HepG2 (cell line): Measurements from ENCODE around the gene LRRC4C. TPM values are rescaled to one million over a fixed set of nuclear protein-coding genes. Genes with fewer than 3 reads are reported as not detected.

Experiments
- ATAC-seq: fragments of 200-7000 bp; cut with Tn5 transposase; 3 replicates; pipeline ENCODE4 v1.9.1; 2020; ENCODE audit warnings: mild to moderate bottlenecking, moderate library complexity
- BruUV-seq: library from RNA; stranded (reverse); fragments of 400-500 nt; replicated peaks from 2 replicates; lab custom pipeline; 2021; lab: Mats Ljungman, UMichigan
- CTCF ChIA-PET: fragments of 300-600 bp; formaldehyde crosslinking; extraction: SDS; loops from one replicate; lab custom pipeline; 2021; ENCODE audit warnings: low total read pairs, inconsistent platforms, low intra/inter-chr PET ratio; lab: Yijun Ruan, JAX
- POLR2A ChIA-PET: fragments of 350-600 bp; sonication (Branson Sonifier 250); formaldehyde crosslinking; loops from one replicate; lab custom pipeline; 2020; ENCODE audit warnings: antibody characterized with exemption, inconsistent platforms; lab: Yijun Ruan, JAX
- DNase-seq: peaks from one replicate; pipeline ENCODE4 v3.0.0-alpha.2; 2015; ENCODE audit warnings: low spot score
- FAIRE-seq: peaks from 3 replicates; lab custom pipeline; 2011; peaks lifted over from hg19 to GRCh38; lab: Jason Lieb, UNC
- H2AFZ ChIP-seq: one replicate; pipeline ENCODE4 v1.6.1; 2011; ENCODE audit warnings: low read length, inconsistent platforms
- H3K27ac ChIP-seq: fragments of 300-600 bp; 3 replicates; pipeline ENCODE4 v1.8.0; 2011; ENCODE audit warnings: mixed run types, mild to moderate bottlenecking, mixed read lengths, low read length, inconsistent platforms; ENCODE audit not compliant: insufficient read depth; ENCODE audit errors: extremely low read length
- H3K27me3 ChIP-seq, 2 experiments: fragments of 200-600 bp in 1 of 2; 2 replicates in 1 of 2; 3 replicates in 1 of 2; pipeline versions ENCODE4 v1.6.0 to v1.8.0; 2011; ENCODE audit warnings: low read length in 2 of 2, mild to moderate bottlenecking in 2 of 2, moderate library complexity in 2 of 2, inconsistent platforms in 1 of 2; ENCODE audit not compliant: insufficient read depth in 2 of 2, control insufficient read depth in 1 of 2
- H3K36me3 ChIP-seq, 2 experiments: fragments of 200-600 bp in 1 of 2; replicated peaks in 1 of 2; 2 replicates in 1 of 2; 3 replicates in 1 of 2; pipeline versions ENCODE4 v1.5.1 to v1.8.0; 2011; ENCODE audit warnings: low read length in 2 of 2, inconsistent platforms in 1 of 2; ENCODE audit not compliant: insufficient read depth in 2 of 2, control insufficient read depth in 1 of 2
- H3K4me1 ChIP-seq: 2 replicates; pipeline ENCODE4 v1.5.1; 2012; ENCODE audit warnings: low read length, inconsistent platforms; ENCODE audit not compliant: insufficient read depth
- H3K4me2 ChIP-seq: 2 replicates; pipeline ENCODE4 v1.6.0; 2011; ENCODE audit warnings: low read depth, low read length, inconsistent platforms
- H3K4me3 ChIP-seq, 3 experiments: fragments of 200-600 bp in 1 of 3; sonication (generic), shearing (Covaris generic) in 1 of 3; replicated peaks in 1 of 3; 2 replicates each; pipeline ENCODE4 v1.5.1; 2011 to 2016; ENCODE audit warnings: low read length in 3 of 3, inconsistent platforms in 2 of 3, low read depth in 2 of 3, mild to moderate bottlenecking in 2 of 3, control low read depth in 1 of 3, mixed read lengths in 1 of 3; ENCODE audit not compliant: insufficient read depth in 1 of 3
- H3K79me2 ChIP-seq: one replicate; pipeline ENCODE4 v1.6.1; 2011; ENCODE audit warnings: low read length, inconsistent platforms; ENCODE audit not compliant: insufficient read depth
- H3K9ac ChIP-seq: 2 replicates; pipeline ENCODE4 v1.6.0; 2011; ENCODE audit warnings: mild to moderate bottlenecking, low read depth, low read length, inconsistent platforms; ENCODE audit not compliant: insufficient read depth
- H3K9me3 ChIP-seq: 2 replicates; pipeline ENCODE4 v1.5.1; 2012; ENCODE audit warnings: mild to moderate bottlenecking, low read length
- H4K20me1 ChIP-seq: 2 replicates; pipeline ENCODE4 v1.6.0; 2011; ENCODE audit warnings: inconsistent platforms, mild to moderate bottlenecking, low read length, moderate library complexity; ENCODE audit not compliant: insufficient read depth
- ATRX ChIP-seq: sonication (generic); formaldehyde crosslinking; IDR thresholded peaks from 2 replicates; pipeline ENCODE4 v1.4.0; 2020; ENCODE audit warnings: missing genetic modification reagents, borderline replicate concordance
- CSRNP2 ChIP-seq: sonication (generic); formaldehyde crosslinking; conservative IDR thresholded peaks from 2 replicates; pipeline ENCODE4 v1.8.0; 2022; ENCODE audit warnings: low read depth, missing genetic modification reagents
- HNF1B ChIP-seq: sonication (generic); formaldehyde crosslinking; IDR thresholded peaks from 2 replicates; pipeline ENCODE4 v1.5.1; 2020; ENCODE audit warnings: mild to moderate bottlenecking, moderate library complexity, missing genetic modification reagents
- ISL2 ChIP-seq: sonication (generic); formaldehyde crosslinking; IDR thresholded peaks from 2 replicates; pipeline ENCODE4 v1.5.0; 2020; ENCODE audit warnings: missing genetic modification reagents
- POLR2AphosphoS5 ChIP-seq: IDR thresholded peaks from 2 replicates; pipeline ENCODE4 v1.6.1; 2012; ENCODE audit warnings: low read depth, low read length
- SIN3A ChIP-seq: IDR thresholded peaks from 2 replicates; pipeline ENCODE4 v1.6.1; 2011; ENCODE audit warnings: low read depth, mild to moderate bottlenecking, control low read depth, low read length, borderline replicate concordance
- SMAD3 ChIP-seq: sonication (generic); formaldehyde crosslinking; IDR thresholded peaks from 2 replicates; pipeline ENCODE4 v1.4.0; 2020; ENCODE audit warnings: missing genetic modification reagents
- ZFP37 ChIP-seq: sonication (generic); formaldehyde crosslinking; IDR thresholded peaks from 2 replicates; pipeline ENCODE4 v1.4.0; 2020; ENCODE audit warnings: missing genetic modification reagents, borderline replicate concordance
- ZNF101 ChIP-seq: sonication (generic); formaldehyde crosslinking; IDR thresholded peaks from 2 replicates; pipeline ENCODE4 v1.4.0; 2020; ENCODE audit warnings: mild to moderate bottlenecking, low read depth, missing genetic modification reagents, borderline replicate concordance
- ZNF225 ChIP-seq: sonication (generic); formaldehyde crosslinking; IDR thresholded peaks from 2 replicates; pipeline ENCODE4 v1.4.0; 2020; ENCODE audit warnings: mild to moderate bottlenecking, missing genetic modification reagents
- ZNF331 ChIP-seq: sonication (generic); formaldehyde crosslinking; IDR thresholded peaks from 2 replicates; pipeline ENCODE4 v1.4.0; 2020; ENCODE audit warnings: missing genetic modification reagents
- ZNF614 ChIP-seq: IDR thresholded peaks from 2 replicates; pipeline ENCODE4 v1.6.1; 2018; ENCODE audit warnings: missing biosample characterization, missing genetic modification reagents, inconsistent platforms, borderline replicate concordance
- ZNF75D ChIP-seq: sonication (generic); formaldehyde crosslinking; IDR thresholded peaks from 2 replicates; pipeline ENCODE4 v1.8.1; 2023; ENCODE audit warnings: missing genetic modification reagents, mild to moderate bottlenecking, borderline replicate concordance
- ZZZ3 ChIP-seq: sonication (generic); formaldehyde crosslinking; IDR thresholded peaks from 2 replicates; pipeline ENCODE4 v1.4.0; 2020; ENCODE audit warnings: missing genetic modification reagents, mild to moderate bottlenecking, borderline replicate concordance
- WGBS: methylation state at CpG from one replicate; pipeline ENCODE4 v1.1.6; 2017; ENCODE audit warnings: low lambda C conversion rate; 5-methylcytosine and 5-hydroxymethylcytosine counted together
- in situ Hi-C: cut with HindIII; loops from 2 replicates; pipeline ENCODE4 v1.10.0; 2017; ENCODE audit warnings: low pct_unique_long_range_greater_than_20kb; ENCODE audit not compliant: extremely low pct_ligation_motif_present
- intact Hi-C: fragments of 100-400 bp; cut with micrococcal nuclease; formaldehyde crosslinking; loops from one replicate; pipeline ENCODE4 v1.10.0; 2022; ENCODE audit not compliant: unreplicated experiment
- polyA plus RNA-seq, 8 experiments: library from polyadenylated mRNA; depleted of rRNA in 3 of 8; stranded (reverse) in 7 of 8; unstranded in 1 of 8; fragments of >200 nt; fragmentation: Illumina TruSeq in 4 of 8; extraction: Trizol in 4 of 8; gene quantifications; 2 replicates each; pipeline versions ENCODE4 v1.2.1 to v1.2.3, GENCODE V29; 2011 to 2016; ENCODE audit warnings: low read depth in 4 of 8, missing spikeins in 1 of 8, mixed read lengths in 1 of 8; ENCODE audit not compliant: insufficient read depth in 1 of 8
- total RNA-seq, 5 experiments: library from RNA; depleted of rRNA; stranded (reverse); fragments of >200 nt; fragmentation: Illumina TruSeq; extraction: Trizol; gene quantifications; 2 replicates each; pipeline ENCODE4 v1.2.3, GENCODE V29; 2016; ENCODE audit warnings: low read depth in 1 of 5
- TF ChIP-seq, protein P1 (sequence below): sonication (generic); formaldehyde crosslinking; IDR thresholded peaks from 2 replicates; pipeline ENCODE4 v1.4.0; 2020; ENCODE audit warnings: missing genetic modification reagents
- TF ChIP-seq, protein P2 (sequence below): sonication (generic); formaldehyde crosslinking; IDR thresholded peaks from 2 replicates; pipeline ENCODE4 v1.5.0; 2020; ENCODE audit warnings: missing genetic modification reagents
- TF ChIP-seq, protein P3 (sequence below): sonication (generic); formaldehyde crosslinking; conservative IDR thresholded peaks from 2 replicates; pipeline ENCODE4 v1.8.0; 2022; ENCODE audit warnings: mild to moderate bottlenecking, moderate library complexity, missing genetic modification reagents

Gene LRRC4C
- total and polyA plus RNA-seq, 2 of the 13 experiments (the other 11 are each of a cell fraction or from before 2014, with no cell fraction given), result not detected

GRCh38 chr11:40204228-40204627, 1255.2 kb downstream of the LRRC4C start (continued):
- no peak for TF ChIP-seq POLR2AphosphoS5
- TF ChIP-seq ZNF75D (CRISPR knock-in tag), result no peak
- TF ChIP-seq ZZZ3 (CRISPR knock-in tag), result no peak
- TF ChIP-seq, protein P1, sequence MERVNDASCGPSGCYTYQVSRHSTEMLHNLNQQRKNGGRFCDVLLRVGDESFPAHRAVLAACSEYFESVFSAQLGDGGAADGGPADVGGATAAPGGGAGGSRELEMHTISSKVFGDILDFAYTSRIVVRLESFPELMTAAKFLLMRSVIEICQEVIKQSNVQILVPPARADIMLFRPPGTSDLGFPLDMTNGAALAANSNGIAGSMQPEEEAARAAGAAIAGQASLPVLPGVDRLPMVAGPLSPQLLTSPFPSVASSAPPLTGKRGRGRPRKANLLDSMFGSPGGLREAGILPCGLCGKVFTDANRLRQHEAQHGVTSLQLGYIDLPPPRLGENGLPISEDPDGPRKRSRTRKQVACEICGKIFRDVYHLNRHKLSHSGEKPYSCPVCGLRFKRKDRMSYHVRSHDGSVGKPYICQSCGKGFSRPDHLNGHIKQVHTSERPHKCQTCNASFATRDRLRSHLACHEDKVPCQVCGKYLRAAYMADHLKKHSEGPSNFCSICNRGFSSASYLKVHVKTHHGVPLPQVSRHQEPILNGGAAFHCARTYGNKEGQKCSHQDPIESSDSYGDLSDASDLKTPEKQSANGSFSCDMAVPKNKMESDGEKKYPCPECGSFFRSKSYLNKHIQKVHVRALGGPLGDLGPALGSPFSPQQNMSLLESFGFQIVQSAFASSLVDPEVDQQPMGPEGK (CRISPR knock-in tag), result no peak
- TF ChIP-seq, protein P2, sequence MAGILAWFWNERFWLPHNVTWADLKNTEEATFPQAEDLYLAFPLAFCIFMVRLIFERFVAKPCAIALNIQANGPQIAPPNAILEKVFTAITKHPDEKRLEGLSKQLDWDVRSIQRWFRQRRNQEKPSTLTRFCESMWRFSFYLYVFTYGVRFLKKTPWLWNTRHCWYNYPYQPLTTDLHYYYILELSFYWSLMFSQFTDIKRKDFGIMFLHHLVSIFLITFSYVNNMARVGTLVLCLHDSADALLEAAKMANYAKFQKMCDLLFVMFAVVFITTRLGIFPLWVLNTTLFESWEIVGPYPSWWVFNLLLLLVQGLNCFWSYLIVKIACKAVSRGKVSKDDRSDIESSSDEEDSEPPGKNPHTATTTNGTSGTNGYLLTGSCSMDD, result no peak
- TF ChIP-seq, protein P3, sequence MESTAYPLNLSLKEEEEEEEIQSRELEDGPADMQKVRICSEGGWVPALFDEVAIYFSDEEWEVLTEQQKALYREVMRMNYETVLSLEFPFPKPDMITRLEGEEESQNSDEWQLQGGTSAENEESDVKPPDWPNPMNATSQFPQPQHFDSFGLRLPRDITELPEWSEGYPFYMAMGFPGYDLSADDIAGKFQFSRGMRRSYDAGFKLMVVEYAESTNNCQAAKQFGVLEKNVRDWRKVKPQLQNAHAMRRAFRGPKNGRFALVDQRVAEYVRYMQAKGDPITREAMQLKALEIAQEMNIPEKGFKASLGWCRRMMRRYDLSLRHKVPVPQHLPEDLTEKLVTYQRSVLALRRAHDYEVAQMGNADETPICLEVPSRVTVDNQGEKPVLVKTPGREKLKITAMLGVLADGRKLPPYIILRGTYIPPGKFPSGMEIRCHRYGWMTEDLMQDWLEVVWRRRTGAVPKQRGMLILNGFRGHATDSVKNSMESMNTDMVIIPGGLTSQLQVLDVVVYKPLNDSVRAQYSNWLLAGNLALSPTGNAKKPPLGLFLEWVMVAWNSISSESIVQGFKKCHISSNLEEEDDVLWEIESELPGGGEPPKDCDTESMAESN (CRISPR knock-in tag), result no peak
- TF ChIP-seq ZNF331 (CRISPR knock-in tag), result no peak
- no peak for TF ChIP-seq SMAD3
- TF ChIP-seq ZFP37 (CRISPR knock-in tag), result no peak

DNA sequence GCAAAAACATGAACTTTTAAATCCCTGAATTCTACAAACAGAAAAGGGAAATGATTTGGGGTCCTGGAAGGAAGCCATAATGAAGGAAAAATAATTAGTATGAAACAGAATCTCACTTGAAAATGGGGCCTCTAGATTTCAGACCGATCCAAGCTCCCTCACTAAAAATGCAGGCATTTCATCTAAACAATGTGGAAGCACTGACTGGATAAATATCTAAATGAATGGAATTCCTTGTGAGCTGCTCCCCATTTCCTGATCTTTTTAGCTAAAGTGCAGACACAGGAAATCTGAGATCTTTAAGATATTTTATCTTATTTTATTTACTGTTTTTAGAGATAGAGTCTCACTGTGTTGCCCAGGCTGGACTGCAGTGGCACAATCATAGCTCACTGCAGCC, 1255.8 kb downstream of the LRRC4C start:
- in situ Hi-C loops (no loop called here), intact Hi-C loops (no loop called here)
- no peak overlapping the region for H3K27ac ChIP-seq
- DNase-seq (no peak), FAIRE-seq (no peak), ATAC-seq (no peak)
- POLR2A ChIA-PET, result no interaction called here
- H3K79me2 ChIP-seq, result no peaks in the 10 kb centered on the region
- H3K4me3 ChIP-seq, result no peak overlapping the region
- no peaks in the 10 kb centered on the region for H3K4me1 ChIP-seq
- H3K4me2 ChIP-seq, result no peak overlapping the region
- WGBS, result 4% methylated on average over 1 of the region's 1 CpG
- H3K9ac ChIP-seq, result no peak overlapping the region
- H3K9me3 ChIP-seq, result no peaks in the 10 kb centered on the region
- H3K36me3 ChIP-seq, result no peaks in the 10 kb centered on the region
- no peaks in the 10 kb centered on the region for H3K27me3 ChIP-seq
- no TSS peak for BruUV-seq
- no peaks in the 10 kb centered on the region for H4K20me1 ChIP-seq
- no peak overlapping the region for H2AFZ ChIP-seq
- CTCF ChIA-PET, result no interaction called here
- TF ChIP-seq ZNF101 (CRISPR knock-in tag) (no peak), ZNF225 (CRISPR knock-in tag) (no peak), ISL2 (CRISPR knock-in tag) (no peak), ATRX (CRISPR knock-in tag) (no peak), HNF1B (no peak), SIN3A (no peak), ZNF614 (no peak), CSRNP2 (no peak)
